ENCODE measurements around the gene DHRS3.

DNA sequence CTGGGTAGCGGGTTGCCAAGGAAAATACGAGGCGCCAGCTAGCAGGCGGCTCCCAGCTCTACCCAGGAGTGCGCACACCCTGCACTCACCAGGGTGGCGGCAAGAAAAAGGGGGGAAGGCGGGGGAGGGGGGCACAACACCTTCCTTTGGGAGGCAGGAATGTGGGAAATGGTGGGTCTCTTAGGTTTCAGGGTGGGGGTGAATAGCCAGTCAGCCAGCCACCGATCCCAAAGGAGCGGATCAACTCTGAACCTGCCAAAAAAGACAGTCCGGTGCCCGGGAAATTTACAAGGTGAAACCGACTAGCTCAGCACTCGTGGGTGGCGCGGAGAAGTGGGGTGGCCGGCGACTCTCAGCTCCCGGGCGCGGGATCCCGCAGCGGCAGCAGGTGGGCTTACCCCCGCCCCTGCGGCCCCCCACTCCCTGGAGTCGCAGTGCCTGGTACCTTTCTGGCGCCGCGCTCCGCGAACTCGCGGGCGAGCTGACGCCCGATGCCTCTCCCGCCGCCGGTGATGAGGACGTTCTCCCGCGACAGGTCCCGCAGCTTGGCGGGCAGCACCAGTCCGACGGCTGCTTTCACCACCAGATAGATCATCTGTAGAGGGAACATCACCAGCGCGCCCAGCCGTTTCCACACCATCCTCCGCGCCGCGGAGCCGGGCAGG, 1.2 kb downstream of the DHRS3 start:
- TF ChIP-seq SIN3A (IDR thresholded peaks at IDR 0.05; ENCODE audit: borderline replicate concordance, low read depth, low read length) (no peak; the same call in 1 of the 2 replicates), ELF1 (CRISPR knock-in tag; IDR thresholded peaks at IDR 0.05) (no peak)
